ENCODE results near the gene ZCCHC7. TPM values are rescaled to one million over a fixed set of nuclear protein-coding genes. Genes with fewer than 3 reads are reported as not detected.

ZCCHC7 gene
- total RNA-seq, 4 donors from 2014 or later, result 22.1 to 31.9 (median 25.6) TPM

DNA sequence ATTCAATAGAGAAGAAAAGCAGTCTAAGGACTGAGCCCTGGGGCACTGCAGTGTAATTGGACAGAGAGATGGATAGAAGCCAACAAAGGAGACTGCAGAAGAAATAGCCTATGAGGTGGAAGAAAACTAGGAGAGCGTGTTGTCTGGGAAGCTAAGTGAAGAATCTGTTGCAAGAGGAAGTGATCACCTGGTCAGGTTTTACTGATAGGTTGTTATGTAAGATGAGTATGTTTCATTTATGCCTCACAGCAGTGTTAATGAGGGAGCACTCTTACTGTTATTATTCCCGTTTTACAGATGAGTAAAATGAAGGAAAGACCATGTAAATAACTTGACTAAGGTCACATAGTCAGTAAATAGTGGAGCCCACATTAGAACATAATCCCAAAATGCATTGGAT, 222.1 kb downstream of the ZCCHC7 start:
- H3K27me3 ChIP-seq, result no peaks in the 10 kb centered on the region
- H3K4me1 ChIP-seq, result no peaks in the 10 kb centered on the region
- DNase-seq, result no peak
- TF ChIP-seq POLR2A (IDR thresholded peaks at IDR 0.05), result no peak
- TF ChIP-seq, protein P1, sequence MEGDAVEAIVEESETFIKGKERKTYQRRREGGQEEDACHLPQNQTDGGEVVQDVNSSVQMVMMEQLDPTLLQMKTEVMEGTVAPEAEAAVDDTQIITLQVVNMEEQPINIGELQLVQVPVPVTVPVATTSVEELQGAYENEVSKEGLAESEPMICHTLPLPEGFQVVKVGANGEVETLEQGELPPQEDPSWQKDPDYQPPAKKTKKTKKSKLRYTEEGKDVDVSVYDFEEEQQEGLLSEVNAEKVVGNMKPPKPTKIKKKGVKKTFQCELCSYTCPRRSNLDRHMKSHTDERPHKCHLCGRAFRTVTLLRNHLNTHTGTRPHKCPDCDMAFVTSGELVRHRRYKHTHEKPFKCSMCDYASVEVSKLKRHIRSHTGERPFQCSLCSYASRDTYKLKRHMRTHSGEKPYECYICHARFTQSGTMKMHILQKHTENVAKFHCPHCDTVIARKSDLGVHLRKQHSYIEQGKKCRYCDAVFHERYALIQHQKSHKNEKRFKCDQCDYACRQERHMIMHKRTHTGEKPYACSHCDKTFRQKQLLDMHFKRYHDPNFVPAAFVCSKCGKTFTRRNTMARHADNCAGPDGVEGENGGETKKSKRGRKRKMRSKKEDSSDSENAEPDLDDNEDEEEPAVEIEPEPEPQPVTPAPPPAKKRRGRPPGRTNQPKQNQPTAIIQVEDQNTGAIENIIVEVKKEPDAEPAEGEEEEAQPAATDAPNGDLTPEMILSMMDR (IDR thresholded peaks at IDR 0.05), result no peak
- WGBS, 2 donors, result 96 to 98% methylated on average over 2 of the region's 2 CpGs
- no peaks in the 10 kb centered on the region for H3K9me3 ChIP-seq
- no peaks in the 10 kb centered on the region for H3K36me3 ChIP-seq
- no peak overlapping the region for H3K27ac ChIP-seq
- intact Hi-C loops (cut with DNase I), result loop anchor here (10.0 kb wide), 1 partner anchor 468 kb away; no protein-coding TSS in a partner anchor
- H3K4me3 ChIP-seq (replicated peaks in 1 of 3), result no peak overlapping the region

DNA sequence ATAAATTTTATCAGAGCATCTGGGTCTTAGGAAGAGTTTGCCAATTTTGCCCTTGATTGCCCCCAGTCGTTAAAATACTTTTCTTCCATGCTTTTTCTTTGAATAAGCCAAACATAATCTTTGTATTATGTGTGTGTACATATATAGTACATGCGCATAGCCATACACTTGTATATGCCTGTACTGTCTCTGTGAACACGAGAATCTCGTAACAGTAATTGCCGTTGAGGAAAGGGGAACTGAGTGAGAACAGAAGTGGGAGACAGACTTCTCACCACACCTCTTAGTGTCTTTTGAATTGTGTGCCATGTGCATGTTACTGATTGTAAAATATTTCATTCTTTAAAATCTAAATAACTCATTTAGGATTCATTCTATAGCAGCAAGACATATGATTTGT, 222.5 kb downstream of the ZCCHC7 start:
- no peak for DNase-seq
- no peaks in the 10 kb centered on the region for H3K9me3 ChIP-seq
- H3K27ac ChIP-seq, result no peak overlapping the region
- TF ChIP-seq POLR2A (IDR thresholded peaks at IDR 0.05), result no peak
- TF ChIP-seq, protein P1 (IDR thresholded peaks at IDR 0.05), result no peak
- H3K4me3 ChIP-seq (replicated peaks in 1 of 3), result no peak overlapping the region
- 77 to 82% methylated on average over 5 of the region's 5 CpGs for WGBS, 2 donors
- no peaks in the 10 kb centered on the region for H3K27me3 ChIP-seq
- intact Hi-C loops (cut with DNase I), result loop anchor here (10.0 kb wide), 1 partner anchor 468 kb away; no protein-coding TSS in a partner anchor
- no peaks in the 10 kb centered on the region for H3K4me1 ChIP-seq
- H3K36me3 ChIP-seq, result no peaks in the 10 kb centered on the region

DNA sequence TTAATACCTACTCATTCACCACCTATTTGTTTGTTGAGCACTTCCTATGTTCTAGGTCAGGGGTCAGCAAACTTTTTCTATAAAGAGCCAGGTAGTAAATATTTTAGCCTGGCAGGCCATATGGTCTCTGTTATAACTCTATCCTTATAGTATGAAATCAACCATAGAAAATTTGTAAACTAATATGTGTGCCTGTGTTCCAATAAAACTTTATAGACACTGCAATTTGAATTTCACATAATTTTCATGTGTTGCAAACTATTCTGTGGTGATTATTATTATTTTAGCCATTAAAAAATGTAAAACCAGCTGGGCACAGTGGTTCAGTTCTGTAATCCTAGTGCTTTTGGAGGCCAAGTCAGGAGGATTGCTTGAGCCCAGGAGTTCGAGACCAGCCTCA, 223.3 kb downstream of the ZCCHC7 start:
- no peak overlapping the region for H3K27ac ChIP-seq
- no peaks in the 10 kb centered on the region for H3K36me3 ChIP-seq
- H3K9me3 ChIP-seq, result no peaks in the 10 kb centered on the region
- H3K4me3 ChIP-seq (replicated peaks in 1 of 3), result no peak overlapping the region
- H3K27me3 ChIP-seq, result no peaks in the 10 kb centered on the region
- no peak for DNase-seq
- TF ChIP-seq POLR2A (IDR thresholded peaks at IDR 0.05), result no peak
- TF ChIP-seq, protein P1 (IDR thresholded peaks at IDR 0.05), result no peak
- intact Hi-C loops (cut with DNase I), result loop anchor here (10.0 kb wide), 1 partner anchor 469 kb away; no protein-coding TSS in a partner anchor
- H3K4me1 ChIP-seq, result no peaks in the 10 kb centered on the region
- 93 to 95% methylated on average over 1 of the region's 1 CpG for WGBS, 2 donors

DNA sequence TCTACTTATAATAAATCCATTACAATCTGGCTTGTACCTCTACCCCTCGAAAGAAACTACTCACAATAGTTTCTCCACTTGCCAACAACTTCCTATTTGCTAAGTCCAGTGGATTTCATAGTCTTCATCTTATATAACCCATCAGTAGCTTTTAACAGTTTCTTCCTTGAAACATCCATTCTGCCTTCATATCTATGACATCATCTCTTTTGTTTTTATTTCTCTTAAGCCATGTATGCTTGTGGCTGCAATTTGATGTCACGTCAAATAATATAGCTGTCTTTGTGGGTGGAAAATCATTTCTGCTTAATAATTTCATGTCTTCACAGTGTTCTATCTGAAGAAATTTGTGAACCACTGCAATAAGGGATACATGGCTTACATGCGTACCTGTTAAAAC, 224.7 kb downstream of the ZCCHC7 start:
- Histone ChIP-seq H3K27me3 (no peaks in the 10 kb centered on the region), H3K9me3 (no peaks in the 10 kb centered on the region), H3K4me3 (replicated peaks in 1 of 3) (no peak overlapping the region), H3K36me3 (no peaks in the 10 kb centered on the region), H3K27ac (no peak overlapping the region), H3K4me1 (no peaks in the 10 kb centered on the region)
- 98 to 99% methylated on average over 3 of the region's 3 CpGs for WGBS, 2 donors
- DNase-seq, result no peak
- TF ChIP-seq, protein P1 (IDR thresholded peaks at IDR 0.05), result no peak
- TF ChIP-seq POLR2A (IDR thresholded peaks at IDR 0.05), result no peak
- intact Hi-C loops (cut with DNase I), result loop anchor here (10.0 kb wide), 1 partner anchor 470 kb away; no protein-coding TSS in a partner anchor

DNA sequence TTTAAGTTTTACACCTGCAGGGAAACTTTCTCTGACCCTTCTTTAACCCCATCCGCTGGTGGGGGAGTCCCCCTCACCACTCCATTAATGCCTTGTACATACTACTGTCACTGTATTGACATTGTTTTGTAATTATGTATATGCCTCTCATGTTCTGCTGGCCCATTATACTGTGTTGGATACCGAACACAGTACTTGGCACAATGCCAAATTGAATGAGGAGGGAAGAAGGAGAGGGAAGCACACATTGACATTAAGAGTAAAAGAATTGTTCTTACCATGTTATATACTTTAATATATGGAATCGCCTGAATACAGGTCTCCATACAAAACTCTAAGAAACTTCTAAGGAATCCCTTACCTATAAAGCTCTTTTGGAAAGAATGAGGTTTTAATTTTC, 228.5 kb downstream of the ZCCHC7 start:
- Histone ChIP-seq H3K9me3 (no peaks in the 10 kb centered on the region), H3K4me3 (replicated peaks in 1 of 3) (no peak overlapping the region)
- WGBS, 2 donors, result 87 to 88% methylated on average over 3 of the region's 3 CpGs

More for the DNA sequence above, 228.5 kb downstream of the ZCCHC7 start:
- Histone ChIP-seq H3K27ac (no peak overlapping the region), H3K27me3 (no peaks in the 10 kb centered on the region), H3K4me1 (no peaks in the 10 kb centered on the region), H3K36me3 (no peaks in the 10 kb centered on the region)
- DNase-seq, result no peak
- no peak for TF ChIP-seq POLR2A (IDR thresholded peaks at IDR 0.05)
- TF ChIP-seq, protein P1 (IDR thresholded peaks at IDR 0.05), result no peak
- intact Hi-C loops (cut with DNase I), result loop anchor here (10.0 kb wide), 1 partner anchor 474 kb away; no protein-coding TSS in a partner anchor

Measured in thyroid gland (tissue), 4 donors.